HG02798 (cell line): Measurements from ENCODE around the gene FAM90A26.
"Not testable (repeated sequence)": the region's sequence is repeated elsewhere in the genome, so short reads cannot be mapped to it uniquely, and the experiment has no call there.

Source experiments
- ATAC-seq: cut with Tn5 transposase; IDR thresholded peaks from one replicate; pipeline ENCODE4 v1.9.1; 2021; ENCODE audit warnings: mild to moderate bottlenecking; ENCODE audit not compliant: unreplicated experiment, poor library complexity

The FAM90A26 gene, protein sequence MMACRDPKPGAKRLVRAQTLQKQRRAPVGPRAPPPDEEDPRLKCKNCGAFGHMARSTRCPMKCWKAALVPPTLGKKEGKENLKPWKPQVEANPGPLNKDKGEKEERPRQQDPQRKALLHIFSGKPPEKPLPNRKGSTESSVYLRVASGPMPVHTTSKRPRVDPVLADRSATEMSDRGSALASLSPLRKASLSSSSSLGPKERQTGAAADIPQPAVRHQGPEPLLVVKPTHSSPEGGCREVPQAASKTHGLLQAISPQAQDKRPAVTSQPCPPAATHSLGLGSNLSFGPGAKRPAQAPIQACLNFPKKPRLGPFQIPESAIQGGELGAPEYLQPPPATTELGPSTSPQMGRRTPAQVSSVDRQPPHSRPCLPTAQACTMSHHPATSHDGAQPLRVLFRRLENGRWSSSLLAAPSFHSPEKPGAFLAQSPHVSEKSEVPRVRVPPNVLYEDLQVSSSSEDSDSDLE

DNA sequence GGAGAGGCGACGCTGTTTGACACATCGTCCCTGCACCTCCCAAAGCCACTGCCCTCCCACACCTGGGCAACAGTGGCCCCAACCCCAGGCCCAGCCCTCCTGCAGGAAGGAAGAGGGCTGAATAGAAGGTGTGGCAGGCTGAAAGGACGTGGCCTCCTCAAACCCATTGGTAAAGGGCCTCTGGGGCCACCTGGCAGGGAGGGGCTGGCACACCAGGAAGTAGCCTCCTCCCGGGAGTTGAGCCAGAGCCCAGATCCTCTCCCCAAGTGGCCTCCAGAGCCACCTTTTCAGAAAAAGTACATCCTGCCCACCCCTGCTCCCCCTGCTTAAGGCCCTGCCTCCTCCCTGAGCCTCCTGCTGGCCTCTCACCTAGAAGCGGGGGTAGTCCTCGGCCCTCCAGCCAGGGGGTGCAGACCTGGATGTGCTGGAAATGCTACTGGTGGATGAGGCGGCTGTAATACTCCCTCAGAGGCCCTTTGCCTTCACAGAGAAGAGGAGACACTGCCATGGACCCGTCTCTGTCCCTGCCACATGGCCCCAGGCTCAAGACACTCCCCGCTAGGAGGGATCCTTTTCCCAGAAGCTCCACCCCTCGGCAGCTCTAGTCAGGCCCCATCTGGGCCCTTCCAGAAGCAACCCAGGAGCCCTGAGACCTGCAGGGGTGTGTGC, at the start of gene FAM90A26:
TSS of gene FAM90A26 (plus strand) at position 619 of the 669 bp plus-strand sequence. CDS start 2,764 bp downstream, outside the sequence.
- not testable (repeated sequence) for ATAC-seq

DNA sequence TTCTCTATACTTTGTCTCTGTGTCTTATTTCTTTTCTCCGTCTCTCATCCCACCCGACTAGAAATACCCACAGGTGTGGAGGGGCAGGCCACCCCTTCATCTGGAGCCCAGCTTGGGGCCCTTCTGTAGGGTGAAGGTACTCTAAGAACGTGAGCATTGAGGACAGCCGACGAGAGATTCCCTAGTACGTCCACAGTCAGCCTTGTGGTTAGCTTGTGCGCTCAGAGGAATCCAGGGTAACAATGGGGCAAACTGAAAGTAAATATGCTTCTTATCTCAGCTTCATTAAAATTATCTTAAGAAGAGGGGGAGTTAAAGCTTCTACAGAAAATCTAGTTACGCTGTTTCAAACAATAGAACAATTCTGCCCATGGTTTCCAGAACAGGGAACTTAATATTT, 47.5 kb upstream of the FAM90A26 start:
- not testable (repeated sequence) for ATAC-seq

DNA sequence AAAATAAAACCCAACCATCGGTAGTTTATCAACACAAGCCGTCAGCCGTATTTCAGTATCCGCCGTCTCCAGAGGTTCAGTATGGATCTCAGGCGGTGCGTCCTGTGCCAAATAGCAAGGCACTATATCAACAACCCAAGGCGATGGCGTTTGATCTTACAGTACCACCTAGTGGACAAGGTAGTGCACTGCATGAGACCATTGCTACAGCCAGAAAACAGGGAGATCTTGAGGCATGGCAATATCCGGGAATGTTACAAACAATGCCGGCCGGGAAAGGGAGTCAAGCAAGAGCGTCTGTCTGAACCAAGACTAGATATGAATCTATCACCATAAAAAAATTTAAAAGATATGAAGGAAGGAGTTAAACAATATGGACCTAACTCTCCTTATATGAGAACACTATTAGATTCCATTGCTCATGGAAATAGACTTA, 46.6 kb upstream of the FAM90A26 start:
- not testable (repeated sequence) for ATAC-seq

DNA sequence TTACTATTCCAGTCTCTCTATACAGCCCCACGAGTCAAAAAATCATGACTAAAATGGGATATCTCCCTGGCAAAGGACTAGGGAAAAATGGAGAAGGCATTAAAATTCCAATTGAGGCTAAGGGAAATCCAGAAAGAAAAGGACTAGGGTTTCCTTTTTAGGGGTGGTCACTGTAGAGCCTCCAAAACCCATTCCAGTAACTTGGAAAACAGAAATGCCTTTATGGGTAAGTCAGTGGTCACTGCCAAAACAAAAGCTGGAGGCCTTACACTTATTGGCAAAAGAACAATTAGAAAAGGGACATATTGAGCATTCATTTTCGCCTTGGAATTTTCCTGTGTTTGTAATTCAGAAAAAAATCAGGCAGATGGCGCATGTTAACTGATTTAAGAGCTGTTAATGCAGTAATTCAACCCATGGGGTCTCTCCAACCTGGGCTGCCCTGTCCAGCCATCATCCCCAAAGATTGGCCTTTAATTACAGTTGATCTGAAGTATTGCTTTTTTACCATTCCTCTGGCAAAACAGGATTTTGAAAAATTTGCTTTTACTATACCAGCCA, 44.5 kb upstream of the FAM90A26 start:
- ATAC-seq = not testable (repeated sequence)

DNA sequence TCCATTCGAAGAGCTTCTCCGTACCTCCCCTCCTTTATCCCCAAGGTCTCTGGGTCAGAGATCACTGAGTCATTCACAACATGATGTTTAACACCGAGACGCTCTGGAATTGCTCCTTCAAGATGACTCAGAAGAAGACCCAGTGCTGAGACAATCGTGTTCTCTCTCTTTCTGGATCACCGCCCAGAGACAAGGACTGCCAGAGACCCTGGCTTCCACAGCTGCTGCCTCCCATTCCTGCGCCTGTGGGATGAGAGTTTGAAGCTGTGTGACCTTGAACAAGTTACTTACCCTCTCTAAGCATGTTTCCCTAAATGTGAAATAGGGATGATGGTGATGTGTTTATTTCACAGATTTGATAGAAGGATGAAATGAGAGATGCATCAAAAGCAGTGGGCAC, 38.8 kb upstream of the FAM90A26 start:
- not testable (repeated sequence) for ATAC-seq

DNA sequence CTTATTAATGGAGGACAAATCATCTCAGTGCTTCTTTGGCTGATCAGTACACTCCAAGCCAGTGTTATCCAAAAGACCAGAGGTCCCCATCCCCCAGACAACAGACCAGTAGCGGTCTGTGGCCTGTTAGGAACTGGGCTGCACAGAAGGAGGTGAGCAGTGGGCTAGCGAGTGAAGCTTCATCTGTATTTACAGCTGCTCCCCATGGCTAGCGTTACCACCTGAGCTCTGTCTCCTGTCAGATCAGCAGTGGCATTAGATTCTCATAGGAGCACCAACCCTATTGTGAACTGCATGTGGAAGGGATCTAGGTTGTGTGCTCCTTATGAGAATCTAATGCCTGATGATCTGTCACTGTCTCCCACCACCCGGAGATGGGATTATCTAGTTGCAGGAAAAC, 37.4 kb upstream of the FAM90A26 start:
- not testable (repeated sequence) for ATAC-seq

DNA sequence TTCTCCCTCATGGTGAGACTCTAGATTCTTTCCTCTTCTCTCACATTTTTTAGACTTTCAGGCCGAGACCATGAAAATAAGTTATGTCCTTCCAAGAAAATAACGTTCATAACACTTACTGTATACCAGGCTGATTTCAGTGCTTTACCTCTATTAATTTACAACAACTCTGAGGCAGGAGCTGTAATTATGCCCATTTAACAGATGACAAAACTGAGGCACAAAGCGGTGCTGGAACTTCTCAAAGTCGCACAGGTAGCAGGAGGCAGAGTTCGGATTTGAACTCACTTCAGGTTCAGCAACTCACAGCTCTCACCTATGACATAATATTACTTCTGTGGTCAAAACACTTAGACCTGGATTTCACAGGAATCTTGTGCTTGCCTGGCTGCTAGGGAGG, 36.2 kb upstream of the FAM90A26 start:
- not testable (repeated sequence) for ATAC-seq

DNA sequence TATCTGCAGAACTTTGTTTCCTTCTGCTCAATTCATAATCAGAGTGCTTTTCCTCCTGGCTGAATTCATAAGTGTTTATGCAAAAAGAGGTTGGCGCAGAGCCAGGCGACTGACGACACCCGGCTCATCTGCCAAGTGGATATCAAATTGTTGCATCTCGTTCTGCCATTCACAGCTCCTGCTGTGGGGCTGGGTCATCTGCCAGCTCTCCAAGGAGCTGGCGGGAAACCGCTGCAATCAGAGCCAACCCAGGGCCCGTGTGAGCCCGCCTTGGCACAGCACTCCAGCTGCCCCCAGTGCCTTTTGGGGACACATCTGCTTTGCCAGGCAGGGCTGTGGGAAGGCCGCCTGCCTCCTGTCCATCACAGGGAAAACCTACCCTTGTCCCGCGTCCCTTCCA, 35.7 kb upstream of the FAM90A26 start:
- not testable (repeated sequence) for ATAC-seq

DNA sequence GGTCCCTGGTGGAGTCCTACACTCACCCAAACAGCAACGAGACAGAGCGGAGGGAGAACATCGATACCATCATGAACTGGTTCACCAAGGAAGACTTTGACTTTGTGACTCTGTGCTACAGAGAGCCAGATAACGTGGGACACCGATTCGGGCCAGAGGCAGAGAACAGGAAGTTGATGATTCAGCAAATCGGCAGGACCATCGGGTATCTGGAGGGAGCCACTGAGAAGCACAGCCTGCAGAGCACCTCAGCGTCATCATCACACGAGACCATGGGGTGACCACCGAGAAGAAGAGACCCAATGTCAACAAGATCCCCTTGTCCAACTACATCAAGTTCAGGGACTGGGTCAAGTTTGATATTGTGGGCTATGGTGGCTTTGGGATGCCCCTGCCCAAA, 29.2 kb upstream of the FAM90A26 start:
- ATAC-seq = not testable (repeated sequence)

DNA sequence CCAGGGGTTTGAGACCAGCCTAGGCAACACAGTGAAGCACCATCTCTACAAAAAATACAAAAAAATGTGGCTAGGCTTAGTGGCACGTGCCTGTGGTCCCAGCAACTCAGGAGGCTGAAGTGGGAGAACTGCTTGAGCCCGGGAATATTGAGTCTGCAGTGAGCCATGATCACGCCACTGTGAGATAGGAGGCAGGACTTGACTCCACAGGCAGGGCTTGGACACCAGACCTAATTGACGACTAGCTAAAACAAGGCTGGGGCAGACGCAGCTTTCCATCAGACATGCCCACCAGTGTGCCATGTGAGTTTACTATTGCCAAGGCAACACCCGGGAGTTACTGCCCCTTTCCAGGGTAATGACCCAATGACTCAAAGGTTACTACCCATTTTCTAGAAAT, 27.4 kb upstream of the FAM90A26 start:
- ATAC-seq = not testable (repeated sequence)

DNA sequence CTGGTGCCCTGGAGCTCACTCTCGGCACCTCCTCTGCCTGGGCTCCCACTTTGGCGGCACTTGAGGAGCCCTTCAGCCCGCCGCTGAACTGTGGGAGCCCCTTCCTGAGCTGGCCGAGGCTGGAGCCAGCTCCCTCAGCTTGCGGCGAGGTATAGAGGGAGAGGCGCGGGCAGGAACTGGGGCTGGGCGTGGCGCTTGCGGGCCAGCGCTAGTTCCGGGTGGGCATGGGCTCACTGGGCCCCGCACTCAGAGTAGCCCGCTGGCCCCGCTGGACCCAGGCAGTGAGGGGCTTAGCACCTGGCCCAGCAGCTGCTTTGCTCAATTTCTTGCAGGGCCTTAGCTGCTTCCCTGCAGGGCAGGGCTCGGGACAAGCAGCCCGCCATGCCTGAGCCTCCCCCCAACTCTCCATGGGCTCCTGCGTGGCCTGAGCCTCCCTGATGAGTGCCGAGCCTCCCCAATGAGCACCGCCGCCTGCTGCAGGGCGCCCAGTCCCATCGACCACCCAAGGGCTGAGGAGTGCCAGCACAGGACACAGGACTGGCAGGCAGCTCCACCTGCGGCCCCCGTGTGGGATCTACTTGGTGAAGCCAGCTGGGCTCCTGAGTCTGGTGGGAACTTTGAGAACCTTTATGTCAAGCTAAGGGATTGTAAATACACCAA, 26.7 kb upstream of the FAM90A26 start:
- ATAC-seq = no peak

DNA sequence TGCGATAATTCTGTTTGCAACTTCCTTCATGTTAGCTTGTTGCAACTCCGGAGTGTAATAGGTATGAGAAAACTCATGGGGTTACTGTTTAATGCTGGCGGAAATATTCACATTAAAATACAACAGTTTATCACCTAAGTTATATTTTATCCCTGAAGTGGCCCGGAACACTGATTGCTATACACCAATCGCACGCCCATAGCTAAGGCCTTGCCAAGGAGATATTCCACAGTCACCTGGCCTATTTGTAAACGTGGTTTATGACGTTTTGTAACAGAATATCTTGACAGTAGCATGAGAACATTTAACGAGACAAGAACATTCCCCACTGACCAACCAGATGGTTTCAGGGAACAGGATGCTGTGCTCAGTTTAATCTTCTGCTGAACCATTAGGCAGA, 23.2 kb upstream of the FAM90A26 start:
- no peak for ATAC-seq

DNA sequence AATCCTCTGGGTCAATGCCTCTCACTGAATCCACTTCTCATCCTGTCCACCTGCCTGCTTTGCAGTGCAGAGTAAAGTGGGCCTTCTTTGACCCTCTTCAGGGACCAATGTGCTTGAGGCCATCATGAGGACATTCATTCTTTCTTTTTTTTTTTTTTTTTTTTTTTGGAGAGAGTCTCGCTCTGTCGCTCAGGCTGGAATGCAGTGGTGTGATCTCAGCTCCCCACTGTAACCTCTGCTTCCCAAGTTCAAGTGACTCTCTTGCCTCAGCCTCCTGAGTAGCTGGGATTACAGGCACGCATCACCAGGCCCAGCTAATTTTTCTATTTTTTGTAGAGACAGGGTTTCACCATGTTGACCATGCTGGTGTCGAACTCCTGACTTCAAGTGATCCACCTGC, 22.8 kb upstream of the FAM90A26 start:
- ATAC-seq = not testable (repeated sequence)

DNA sequence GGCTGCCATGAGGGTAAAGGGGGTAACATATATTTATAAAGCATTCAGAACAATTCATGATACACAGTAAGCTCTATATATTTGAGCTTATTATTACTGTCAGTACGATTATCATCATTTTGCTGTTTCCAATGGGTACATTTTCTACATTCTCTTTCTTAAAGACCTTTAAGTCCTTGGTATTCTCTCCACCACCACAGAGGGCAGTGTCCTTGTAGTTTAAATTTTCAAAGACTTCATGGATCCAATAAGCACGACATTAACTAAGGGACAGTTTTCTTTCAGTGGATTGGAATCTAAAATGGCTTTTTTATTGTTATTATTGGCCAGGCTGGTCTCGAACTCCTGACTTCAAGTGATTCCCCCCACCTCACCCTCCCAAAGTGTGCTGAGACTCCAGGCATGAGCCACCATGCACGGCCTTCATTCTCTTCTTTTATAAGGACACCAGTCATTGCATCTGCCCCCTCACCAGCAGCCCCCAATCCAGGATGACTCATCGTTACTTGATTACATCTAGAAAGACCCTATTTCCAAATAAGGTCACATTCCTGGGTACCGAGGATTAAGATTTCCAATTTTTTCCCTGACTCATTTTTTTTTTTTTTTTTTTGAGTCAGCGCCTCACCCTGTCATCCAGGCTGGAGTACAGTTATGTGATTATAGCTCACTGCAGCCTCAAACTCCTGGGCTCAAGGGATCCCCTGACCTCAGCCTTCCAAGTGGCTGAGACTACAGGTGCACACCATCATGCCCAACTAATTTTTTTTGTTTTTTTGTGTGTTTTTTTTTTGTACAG, 21.4 kb upstream of the FAM90A26 start:
- not testable (repeated sequence) for ATAC-seq

DNA sequence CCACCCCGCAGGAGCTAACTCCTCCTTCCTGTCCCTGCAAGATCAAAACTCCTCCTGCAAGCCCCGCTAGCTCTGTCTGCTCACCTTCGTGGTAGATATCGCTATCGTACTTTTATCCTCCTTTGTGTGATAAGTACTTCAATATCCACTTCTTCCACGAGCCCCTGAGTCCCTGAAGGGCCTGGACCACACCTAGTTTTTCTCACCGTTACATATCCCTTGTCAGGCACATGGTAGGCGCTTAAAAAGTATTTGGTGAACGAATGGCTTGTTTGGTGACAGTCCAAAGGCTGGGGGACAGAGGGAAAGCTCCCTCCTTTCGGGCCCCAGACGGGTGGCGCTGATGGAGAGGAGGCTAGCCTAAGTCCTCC, 18.4 kb upstream of the FAM90A26 start:
- not testable (repeated sequence) for ATAC-seq

DNA sequence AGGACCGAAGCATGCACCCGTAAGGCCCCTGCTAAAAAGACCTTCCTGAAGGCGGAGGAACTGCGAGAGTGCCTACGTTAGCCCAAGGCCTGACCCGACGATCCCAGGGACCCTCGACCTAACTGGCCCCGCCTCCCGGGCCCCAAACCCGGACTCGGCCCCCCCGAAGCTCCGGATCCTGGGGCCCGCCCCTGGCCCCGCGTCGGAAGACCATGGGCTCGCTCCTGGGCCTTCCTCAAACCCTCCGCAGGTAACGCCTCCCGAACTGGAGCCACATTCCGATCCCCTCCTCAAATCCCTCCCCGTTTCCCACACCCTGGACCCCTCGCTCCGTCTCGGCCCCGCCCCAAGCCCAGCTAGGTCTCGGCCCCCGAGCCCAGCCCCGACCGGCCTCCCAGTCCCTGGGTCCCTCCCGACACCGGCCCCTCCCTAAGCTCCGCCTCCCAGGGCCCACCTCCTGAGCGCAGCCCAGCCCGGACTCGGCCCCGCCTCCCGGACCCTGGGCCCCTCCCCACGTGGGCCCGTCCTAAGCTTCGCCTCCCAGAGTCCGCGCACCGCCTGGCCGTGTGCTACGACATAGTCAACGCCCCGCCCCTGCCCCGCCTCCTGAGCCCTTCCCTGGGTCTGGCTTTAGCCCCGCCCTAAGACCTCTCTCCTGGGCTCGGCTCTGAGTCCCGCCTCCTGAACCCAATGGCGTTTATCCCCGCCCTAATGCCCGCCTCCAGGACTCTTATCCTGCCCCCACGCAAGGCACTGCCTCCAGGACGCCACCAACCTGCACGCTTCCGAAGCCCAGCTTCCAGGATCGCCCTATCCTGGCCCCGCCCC, 17.8 kb upstream of the FAM90A26 start:
- ATAC-seq = not testable (repeated sequence)

DNA sequence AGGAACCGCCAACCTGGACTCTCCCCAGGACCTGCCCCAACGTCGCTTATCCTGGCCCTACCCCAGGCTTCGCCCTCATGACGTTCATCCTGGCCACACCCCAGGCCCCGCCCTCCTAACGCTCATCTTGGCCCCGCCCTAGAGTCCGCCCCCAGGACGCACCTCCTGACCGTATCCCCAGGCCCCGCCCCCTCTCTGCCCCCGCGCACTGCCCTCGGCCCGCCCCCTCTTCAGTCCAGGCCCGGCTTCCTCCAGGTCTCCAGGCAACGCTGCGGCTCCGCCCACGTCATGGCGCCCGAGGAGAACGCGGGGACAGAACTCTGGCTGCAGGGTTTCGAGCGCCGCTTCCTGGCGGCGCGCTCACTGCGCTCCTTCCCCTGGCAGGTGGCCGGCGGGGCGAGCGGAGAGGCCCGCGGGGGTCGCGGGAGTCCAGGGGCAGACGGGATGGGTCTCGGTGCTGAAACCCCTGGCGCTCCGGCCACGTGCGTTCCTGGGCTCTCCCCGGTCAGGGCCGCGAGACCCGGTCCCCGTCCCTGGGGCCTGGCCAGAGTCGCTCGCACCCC, 17.1 kb upstream of the FAM90A26 start:
- ATAC-seq = peak; percentile 74

DNA sequence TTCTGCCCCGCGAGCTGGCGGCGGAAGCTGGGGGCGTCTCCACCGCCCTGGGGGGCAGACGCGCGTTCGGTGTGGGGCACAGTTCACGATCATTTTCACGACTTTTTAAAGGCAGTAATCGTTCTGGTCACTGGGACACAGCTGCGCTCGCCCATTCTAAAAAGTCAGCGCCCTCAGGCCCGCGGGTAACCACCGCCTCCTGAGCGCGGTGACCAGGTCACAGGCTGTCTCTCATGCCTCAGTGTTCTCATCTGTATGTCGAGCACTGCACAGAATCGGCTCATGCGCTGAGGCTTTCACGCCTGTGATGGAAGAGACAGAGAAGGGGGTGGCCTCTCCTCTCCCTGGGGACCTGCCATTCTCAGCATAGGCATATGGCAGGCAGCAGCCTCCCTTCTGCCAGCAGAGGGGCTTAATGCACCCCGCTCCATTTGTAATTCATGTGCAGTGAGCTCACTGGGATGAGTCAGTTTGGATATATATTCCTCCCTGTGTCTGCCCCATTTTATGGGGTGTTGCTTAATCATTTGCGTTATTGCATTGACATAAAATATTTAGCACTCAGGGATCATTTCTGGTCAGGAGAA, 16.5 kb upstream of the FAM90A26 start:
- ATAC-seq = not testable (repeated sequence)
